Measurements from ENCODE around the gene DLGAP3. TPM values are rescaled to one million over a fixed set of nuclear protein-coding genes. Genes with fewer than 3 reads are reported as not detected.

Gene DLGAP3
- total RNA-seq, 1 experiment from 2014 or later: under 0.01 TPM

DNA sequence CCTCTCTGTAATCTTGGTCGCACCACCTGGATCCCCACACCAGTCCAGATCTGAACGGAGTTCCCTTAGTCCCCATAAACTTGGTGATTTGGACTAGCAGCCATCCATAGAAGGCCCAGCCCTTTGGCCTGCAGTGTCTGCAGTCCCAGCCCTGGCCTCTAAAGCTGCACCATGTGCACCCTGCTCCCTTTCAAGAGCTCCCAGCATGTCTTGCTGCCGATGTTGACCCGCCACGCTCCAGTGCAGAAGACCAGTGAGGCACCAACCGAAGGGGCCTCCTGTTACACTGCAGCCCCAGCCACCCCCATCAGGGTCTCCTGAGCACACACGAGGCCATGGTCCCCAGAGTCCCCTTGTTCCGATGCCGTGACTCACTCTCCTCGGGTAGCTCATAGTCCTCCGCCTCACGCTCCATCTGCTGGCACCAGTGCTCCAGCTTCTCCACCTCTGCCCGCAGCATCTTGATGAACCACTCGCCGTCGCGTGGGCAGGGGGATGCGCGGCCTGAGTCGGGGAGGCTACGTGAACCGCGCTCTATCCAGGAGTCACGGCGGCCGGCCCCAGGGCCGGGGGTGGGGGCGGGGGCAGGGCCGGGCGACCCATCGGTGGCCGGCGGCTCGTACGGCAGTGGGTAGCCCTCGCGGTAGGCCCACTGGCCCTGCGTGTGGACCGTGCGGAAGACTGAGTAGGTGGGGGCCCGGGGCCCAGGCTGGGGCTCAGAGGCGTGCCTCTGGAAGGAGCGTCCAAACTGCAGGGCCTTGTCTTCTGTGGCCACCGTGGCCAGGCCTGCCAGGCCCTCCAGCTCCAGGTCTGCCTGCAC lies 61.0 kb downstream of the DLGAP3 start:
- no peak for DNase-seq (ENCODE audit: low read depth)

DNA sequence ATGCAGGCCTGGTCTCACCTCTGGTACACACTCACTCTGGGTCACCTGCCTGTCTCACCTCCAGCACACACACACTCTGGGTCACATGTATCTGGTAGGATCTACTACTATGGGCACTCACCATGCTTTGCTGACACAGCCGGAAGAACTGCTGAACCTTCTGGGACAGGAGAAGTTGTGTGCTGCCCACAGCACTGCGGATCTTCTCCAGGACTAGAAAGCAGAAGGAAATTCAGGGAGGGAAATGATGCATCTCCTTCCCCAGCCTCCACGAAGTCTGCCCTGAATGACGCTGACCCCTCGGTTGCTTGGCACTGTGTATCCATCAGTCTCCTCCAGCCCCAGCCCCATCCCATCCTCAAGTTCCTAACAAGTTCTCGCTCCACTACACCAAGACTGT lies 62.0 kb downstream of the DLGAP3 start:
- DNase-seq (ENCODE audit: low read depth): no peak

GRCh38 chr1:34866762-34867109 lies 62.7 kb downstream of the DLGAP3 start:
- DNase-seq (ENCODE audit: low read depth): no peak

DNA sequence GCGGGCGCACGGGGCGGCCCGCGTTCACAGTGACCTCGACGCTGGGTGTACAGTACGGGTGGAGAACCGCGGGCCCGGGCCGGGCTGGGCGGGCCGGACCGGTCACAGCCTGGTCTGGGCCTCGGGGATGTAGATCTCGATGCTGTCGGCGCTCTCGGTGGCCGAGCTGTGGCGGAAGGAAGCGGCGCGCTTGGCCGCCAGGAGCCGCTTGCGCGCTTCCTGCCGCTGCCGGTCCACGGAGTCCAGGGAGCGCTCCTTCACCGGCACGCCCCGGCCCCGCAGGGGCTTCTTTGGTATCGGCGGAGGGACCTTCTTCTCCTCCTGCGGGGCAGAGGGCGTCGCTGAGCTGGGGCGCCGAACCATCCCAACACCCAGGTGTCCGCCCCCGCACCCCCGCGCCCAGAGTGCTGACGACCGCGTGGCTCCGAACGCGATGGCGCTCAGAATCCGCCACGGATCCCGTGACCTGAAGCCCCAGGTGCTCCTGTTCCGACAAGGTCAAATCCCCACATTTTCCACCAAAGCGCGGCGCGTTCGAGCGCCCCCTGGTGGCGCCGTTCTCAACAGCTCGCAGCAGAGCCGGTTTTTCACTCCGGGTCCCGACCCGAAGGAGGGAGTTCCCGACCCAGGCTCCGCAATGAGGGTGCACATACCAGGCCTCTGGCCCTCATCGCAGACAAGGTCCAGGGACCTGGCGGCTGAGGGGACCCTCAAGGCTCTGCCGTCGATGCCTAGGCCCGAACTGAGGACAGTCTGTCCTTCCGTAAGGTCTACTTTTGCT lies 63.3 kb downstream of the DLGAP3 start:
- DNase-seq (ENCODE audit: low read depth): peak; percentile 65

DNA sequence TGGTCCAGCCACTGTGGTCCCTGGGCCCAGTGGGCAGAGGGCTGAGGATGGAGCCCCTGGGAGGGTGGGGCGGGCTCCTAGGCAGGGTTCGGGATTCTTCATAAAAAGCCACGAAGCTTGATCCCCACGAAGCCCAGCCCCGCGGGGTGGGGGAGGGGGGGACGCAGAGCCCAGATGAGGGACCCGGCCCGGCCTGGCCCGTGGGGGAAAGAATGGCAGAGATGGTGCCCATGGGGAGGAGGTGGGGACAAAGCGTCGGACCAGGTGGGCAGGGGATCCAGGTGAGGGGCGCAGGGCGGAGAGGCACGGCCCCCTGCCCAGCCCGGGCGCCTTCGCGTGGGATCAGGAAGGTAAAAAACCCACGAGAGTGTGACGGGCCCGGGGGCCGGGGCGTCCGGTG lies 63.9 kb downstream of the DLGAP3 start:
- DNase-seq (ENCODE audit: low read depth): no peak

GRCh38 chr1:34864759-34865158 lies 64.7 kb downstream of the DLGAP3 start:
- DNase-seq (ENCODE audit: low read depth): no peak

GRCh38 chr1:34863501-34863900 lies 65.9 kb downstream of the DLGAP3 start:
- no peak for DNase-seq (ENCODE audit: low read depth)

- peak; percentile 95 for DNase-seq (ENCODE audit: low read depth)
These were observed 69.8 kb downstream of the DLGAP3 start, which contains the start of gene SMIM12 for GRCh38 chr1:34859446-34860200. SMIM12 (minus strand) TSS chr1:34859749; CDS start chr1:34855977, 3,772 bp downstream.

DNA sequence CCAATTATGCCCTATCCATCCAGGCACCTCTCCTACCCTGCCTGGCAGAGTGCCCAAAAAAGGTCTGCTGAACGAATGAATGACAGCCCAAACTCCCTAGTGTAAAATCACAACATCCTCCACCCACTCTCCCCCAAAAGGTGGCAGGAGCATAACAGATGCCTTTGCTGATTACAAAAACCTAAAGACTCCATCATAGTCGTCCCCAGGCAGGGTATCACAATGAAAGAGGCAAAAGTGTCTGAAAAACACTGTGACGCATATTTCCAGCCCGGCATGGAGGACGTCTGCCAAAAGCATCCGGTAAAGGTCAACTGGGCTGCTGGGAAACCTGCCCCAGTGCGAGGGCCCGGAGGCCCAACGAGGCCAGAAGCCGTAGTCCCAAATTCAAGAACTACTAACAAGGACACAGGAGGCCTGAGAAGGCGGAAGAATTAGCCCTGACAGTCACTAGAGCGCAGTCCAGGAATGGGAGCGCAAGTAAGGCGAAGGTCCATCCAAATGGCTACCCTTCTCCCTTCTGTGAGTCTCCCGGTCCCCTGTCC lies 70.5 kb downstream of the DLGAP3 start:
- DNase-seq (ENCODE audit: low read depth): peak; percentile 42

DNA sequence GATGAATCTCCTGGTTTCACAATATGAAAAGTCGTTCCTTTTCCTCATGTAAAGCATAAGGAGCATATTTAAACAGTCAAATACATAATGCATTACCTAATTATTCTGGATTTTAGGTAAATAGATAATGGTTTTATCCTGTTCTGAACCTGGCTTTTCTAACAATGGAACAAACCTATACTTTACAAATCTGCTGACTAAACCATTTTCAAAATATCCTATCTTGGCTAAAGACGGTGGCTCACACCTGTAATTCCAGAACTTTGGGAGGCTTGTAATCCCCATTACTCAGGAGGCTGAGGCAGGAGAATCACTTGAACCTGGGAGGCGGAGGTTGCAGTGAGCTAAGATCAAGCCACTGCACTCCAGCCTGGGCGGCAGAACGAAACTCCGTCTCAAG lies 72.8 kb downstream of the DLGAP3 start:
- DNase-seq (ENCODE audit: low read depth): no peak

DNA sequence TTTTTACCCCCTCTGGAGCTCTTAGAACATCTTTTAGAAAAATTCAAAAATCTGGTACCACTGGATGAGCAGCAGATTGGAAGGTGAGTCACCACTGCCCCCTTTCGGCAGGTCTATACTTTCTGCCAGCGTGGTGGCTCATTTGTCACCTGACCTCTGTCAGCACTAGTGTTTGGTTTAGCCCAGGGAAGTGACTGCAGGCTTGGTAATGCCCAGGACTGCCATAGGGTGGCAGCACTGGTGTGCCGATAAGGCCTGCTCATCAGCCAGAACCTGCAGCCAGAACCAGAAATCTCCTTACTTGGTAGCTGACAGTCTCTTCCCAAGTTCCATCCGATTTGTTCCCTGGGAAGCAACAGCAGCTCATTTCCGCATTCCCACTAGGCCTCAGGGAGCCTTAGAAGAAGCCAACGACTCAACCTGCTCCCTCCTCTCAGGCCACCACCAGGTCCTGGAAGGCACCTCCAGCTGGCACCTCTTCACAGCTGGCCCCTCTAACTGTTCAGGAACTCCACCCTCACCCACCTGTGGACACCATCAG lies 76.7 kb downstream of the DLGAP3 start:
- DNase-seq (ENCODE audit: low read depth): peak; percentile 91

- DNase-seq (ENCODE audit: low read depth): no peak
These were observed 77.9 kb downstream of the DLGAP3 start for GRCh38 chr1:34851431-34852105.

GRCh38 chr1:34850382-34850781 lies 79.1 kb downstream of the DLGAP3 start:
- no peak for DNase-seq (ENCODE audit: low read depth)

- DNase-seq (ENCODE audit: low read depth): no peak
These were observed 82.4 kb downstream of the DLGAP3 start for GRCh38 chr1:34847094-34847493.

- no peak for DNase-seq (ENCODE audit: low read depth)
These were observed 83.2 kb downstream of the DLGAP3 start for GRCh38 chr1:34846265-34846664.

DNA sequence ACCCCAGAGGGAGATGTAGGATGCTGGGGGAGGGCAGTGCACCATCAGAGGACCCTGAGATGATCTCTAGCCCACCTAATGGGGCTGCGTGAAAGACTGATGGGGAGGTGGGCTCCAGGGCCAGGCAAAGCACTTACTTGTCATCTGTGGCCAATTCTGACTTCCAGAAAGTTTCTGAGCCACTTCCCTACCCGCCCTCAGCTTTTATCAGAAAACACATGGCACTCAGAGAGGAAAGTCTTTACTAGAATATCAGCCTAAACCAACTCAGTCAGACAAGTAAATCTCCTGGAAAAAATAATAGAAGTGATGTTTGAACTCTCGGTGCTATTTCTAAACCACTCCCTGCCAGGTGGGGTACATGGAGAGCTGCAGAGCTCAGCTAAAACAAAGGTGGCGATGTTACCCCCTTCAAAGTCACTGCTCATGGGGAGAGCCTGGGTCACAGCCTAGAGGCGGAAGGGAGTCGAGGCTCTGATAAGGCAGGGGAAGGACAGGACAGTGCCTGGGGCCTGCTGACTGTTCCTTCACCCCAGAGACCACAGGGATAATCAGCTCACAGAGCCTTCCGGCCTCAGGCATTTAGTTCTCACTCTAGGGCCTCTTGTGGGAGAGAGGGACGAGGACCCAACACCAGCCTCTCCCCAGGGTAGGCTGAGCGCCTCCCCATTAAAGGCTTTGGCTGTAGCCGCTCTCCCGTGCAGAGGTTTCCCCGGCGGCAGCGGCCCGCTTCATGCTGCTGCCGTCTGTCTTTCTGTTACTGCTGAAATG lies 84.1 kb downstream of the DLGAP3 start:
- no peak for DNase-seq (ENCODE audit: low read depth)

GRCh38 chr1:34844252-34844634 lies 85.2 kb downstream of the DLGAP3 start:
- DNase-seq (ENCODE audit: low read depth): peak; percentile 60

DNA sequence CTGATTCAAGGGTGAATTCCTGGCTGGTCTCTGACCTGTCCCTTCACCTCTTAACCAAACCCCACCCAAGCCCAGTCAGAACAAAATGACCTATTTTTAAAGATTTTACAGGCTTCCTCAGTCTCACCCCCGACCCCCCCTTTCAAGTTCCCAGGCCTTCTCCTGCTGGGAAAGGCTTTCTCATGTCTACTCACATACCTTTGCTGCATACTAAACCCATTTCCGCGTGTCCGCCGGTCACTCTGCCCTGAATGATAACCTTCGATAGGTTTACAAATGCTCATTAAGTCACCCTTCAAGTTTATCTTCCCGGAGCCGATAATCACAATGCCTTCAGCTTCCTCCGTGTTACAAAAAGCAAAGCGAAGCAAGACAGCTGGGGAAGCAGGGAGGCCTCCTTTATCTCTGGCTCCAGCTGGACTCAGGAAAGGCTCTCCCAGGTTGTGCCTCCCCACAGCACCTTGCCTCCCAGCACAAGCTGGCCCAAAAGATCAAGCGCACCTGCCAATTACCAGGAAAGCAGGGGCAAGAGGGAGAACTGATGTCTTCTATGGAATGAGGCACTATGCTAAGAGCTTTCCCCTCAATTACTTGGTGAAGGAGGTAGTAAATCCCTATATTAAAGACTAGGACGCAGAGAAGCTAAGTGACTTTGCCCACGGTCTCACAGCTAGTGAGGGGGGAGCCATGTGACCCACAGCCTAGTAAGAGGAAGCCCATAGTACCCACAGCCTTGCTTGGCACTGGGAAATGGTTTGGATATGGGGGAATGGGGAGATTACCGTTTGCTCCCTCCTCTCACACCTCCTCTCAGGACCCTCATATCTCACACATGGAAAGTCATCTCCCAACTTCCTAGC lies 85.8 kb downstream of the DLGAP3 start:
- DNase-seq (ENCODE audit: low read depth): no peak

- DNase-seq (ENCODE audit: low read depth): no peak
These were observed 86.5 kb downstream of the DLGAP3 start for GRCh38 chr1:34842952-34843371.
